ENCODE results near the gene ADARB2. TPM values are rescaled to one million over a fixed set of nuclear protein-coding genes. Genes with fewer than 3 reads are reported as not detected.

Gene ADARB2
- total and polyA plus RNA-seq, 2 donors (not counting 1 experiment from before 2014, with no cell fraction given) = not detected

- no peak for DNase-seq (ENCODE audit: low read depth in 2 of 2)
- H3K36me3 ChIP-seq (ENCODE audit: control insufficient read depth, insufficient read depth, low read length) = no peaks in the 10 kb centered on the region
- H3K4me1 ChIP-seq (ENCODE audit: control insufficient read depth, extremely low read depth, insufficient read depth, low read length) = no peaks in the 10 kb centered on the region
- H3K4me2 ChIP-seq (ENCODE audit: extremely low read depth, insufficient read depth, low read length) = no peak overlapping the region
- no peak overlapping the region for H3K4me3 ChIP-seq (replicated peaks in 1 of 4; ENCODE audit: control extremely low read depth in 1 of 4, insufficient read depth in 1 of 4, low read depth in 3 of 4, low read length in 4 of 4)
- H3K9me3 ChIP-seq (ENCODE audit: control insufficient read depth, insufficient read depth, low read depth, low read length) = no peaks in the 10 kb centered on the region
- H3K27me3 ChIP-seq (ENCODE audit: control insufficient read depth, insufficient read depth, low read length) = no peaks in the 10 kb centered on the region
- H3K79me2 ChIP-seq (ENCODE audit: control insufficient read depth, insufficient read depth, low read length) = no peaks in the 10 kb centered on the region
- no peak overlapping the region for H2AFZ ChIP-seq (ENCODE audit: low read length)
- no peaks in the 10 kb centered on the region for H4K20me1 ChIP-seq (ENCODE audit: control insufficient read depth, extremely low read depth, insufficient read depth, low read length)
- no peak overlapping the region for H3K27ac ChIP-seq (ENCODE audit: insufficient read depth, low read length)
- no peak overlapping the region for H3K9ac ChIP-seq (ENCODE audit: insufficient read depth, low read length)
- TF ChIP-seq CTCF (conservative IDR thresholded peaks at IDR 0.05 in 1 of 2, IDR thresholded peaks at IDR 0.05 in 1 of 2; ENCODE audit: low read depth in 1 of 2, low read length in 2 of 2) = no peak
- TF ChIP-seq EZH2 (IDR thresholded peaks at IDR 0.05; ENCODE audit: low read length, missing control alignments) = no peak
These were observed 507.8 kb downstream of the ADARB2 start for GRCh38 chr10:1229574-1229973.

GRCh38 chr10:1229116-1229515 is 508.2 kb downstream of the ADARB2 start:
- Histone ChIP-seq H2AFZ (ENCODE audit: low read length) (no peak overlapping the region), H3K27me3 (ENCODE audit: control insufficient read depth, insufficient read depth, low read length) (no peaks in the 10 kb centered on the region), H3K9ac (ENCODE audit: insufficient read depth, low read length) (no peak overlapping the region), H3K79me2 (ENCODE audit: control insufficient read depth, insufficient read depth, low read length) (no peaks in the 10 kb centered on the region), H3K36me3 (ENCODE audit: control insufficient read depth, insufficient read depth, low read length) (no peaks in the 10 kb centered on the region), H4K20me1 (ENCODE audit: control insufficient read depth, extremely low read depth, insufficient read depth, low read length) (no peaks in the 10 kb centered on the region), H3K4me2 (ENCODE audit: extremely low read depth, insufficient read depth, low read length) (no peak overlapping the region), H3K4me3 (replicated peaks in 1 of 4; ENCODE audit: control extremely low read depth in 1 of 4, insufficient read depth in 1 of 4, low read depth in 3 of 4, low read length in 4 of 4) (no peak overlapping the region), H3K4me1 (ENCODE audit: control insufficient read depth, extremely low read depth, insufficient read depth, low read length) (no peaks in the 10 kb centered on the region), H3K9me3 (ENCODE audit: control insufficient read depth, insufficient read depth, low read depth, low read length) (no peaks in the 10 kb centered on the region), H3K27ac (ENCODE audit: insufficient read depth, low read length) (no peak overlapping the region)
- TF ChIP-seq CTCF (conservative IDR thresholded peaks at IDR 0.05 in 1 of 2, IDR thresholded peaks at IDR 0.05 in 1 of 2; ENCODE audit: low read depth in 1 of 2, low read length in 2 of 2) (no peak), EZH2 (IDR thresholded peaks at IDR 0.05; ENCODE audit: low read length, missing control alignments) (no peak)
- no peak for DNase-seq (ENCODE audit: low read depth in 2 of 2)

GRCh38 chr10:1228467-1228975 is 508.8 kb downstream of the ADARB2 start:
- H3K9ac ChIP-seq (ENCODE audit: insufficient read depth, low read length) = no peak overlapping the region
- H3K4me3 ChIP-seq (replicated peaks in 1 of 4; ENCODE audit: control extremely low read depth in 1 of 4, insufficient read depth in 1 of 4, low read depth in 3 of 4, low read length in 4 of 4) = no peak overlapping the region
- TF ChIP-seq CTCF (conservative IDR thresholded peaks at IDR 0.05 in 1 of 2, IDR thresholded peaks at IDR 0.05 in 1 of 2; ENCODE audit: low read depth in 1 of 2, low read length in 2 of 2) = no peak
- no peak for TF ChIP-seq EZH2 (IDR thresholded peaks at IDR 0.05; ENCODE audit: low read length, missing control alignments)
- no peaks in the 10 kb centered on the region for H3K36me3 ChIP-seq (ENCODE audit: control insufficient read depth, insufficient read depth, low read length)
- no peak overlapping the region for H2AFZ ChIP-seq (ENCODE audit: low read length)
- no peaks in the 10 kb centered on the region for H3K4me1 ChIP-seq (ENCODE audit: control insufficient read depth, extremely low read depth, insufficient read depth, low read length)
- H3K9me3 ChIP-seq (ENCODE audit: control insufficient read depth, insufficient read depth, low read depth, low read length) = no peaks in the 10 kb centered on the region
- H3K27ac ChIP-seq (ENCODE audit: insufficient read depth, low read length) = no peak overlapping the region
- no peaks in the 10 kb centered on the region for H4K20me1 ChIP-seq (ENCODE audit: control insufficient read depth, extremely low read depth, insufficient read depth, low read length)
- no peaks in the 10 kb centered on the region for H3K27me3 ChIP-seq (ENCODE audit: control insufficient read depth, insufficient read depth, low read length)
- no peak for DNase-seq (ENCODE audit: low read depth in 2 of 2)
- H3K79me2 ChIP-seq (ENCODE audit: control insufficient read depth, insufficient read depth, low read length) = no peaks in the 10 kb centered on the region
- no peak overlapping the region for H3K4me2 ChIP-seq (ENCODE audit: extremely low read depth, insufficient read depth, low read length)
